ENCODE results near the gene MCC.
A peak's percentile ranks its signal among the peaks of the same experiment; 100 is the strongest.

Gene MCC

GRCh38 chr5:113039934-113040285 is 448.3 kb downstream of the MCC start:
- Mint-ChIP-seq H3K9me3 (no peaks in the 10 kb centered on the region), H3K4me3 (no peak overlapping the region), H3K4me1 (ENCODE audit: low read depth in 2 of 2) (peaks cover 4 to 9% of the 10 kb centered on the region in 2 donors), H3K27ac (no peak overlapping the region), H3K36me3 (ENCODE audit: insufficient read depth) (peaks cover 2% of the 10 kb centered on the region), H3K27me3 (no peaks in the 10 kb centered on the region)
- ATAC-seq (replicated peaks) (no peak), DNase-seq (no peak)

- Mint-ChIP-seq H3K27ac (no peak overlapping the region), H3K4me3 (no peak overlapping the region), H3K4me1 (ENCODE audit: low read depth in 2 of 2) (peaks cover 4 to 9% of the 10 kb centered on the region in 2 donors), H3K27me3 (no peaks in the 10 kb centered on the region), H3K9me3 (no peaks in the 10 kb centered on the region), H3K36me3 (ENCODE audit: insufficient read depth) (peaks cover 2% of the 10 kb centered on the region)
- no peak for DNase-seq
- no peak for ATAC-seq (replicated peaks)
These were observed 448.9 kb downstream of the MCC start for GRCh38 chr5:113039229-113039933.

GRCh38 chr5:113038714-113039113 is 449.5 kb downstream of the MCC start:
- no peaks in the 10 kb centered on the region for H3K27me3 Mint-ChIP-seq
- peaks cover 2% of the 10 kb centered on the region for H3K36me3 Mint-ChIP-seq (ENCODE audit: insufficient read depth)
- H3K27ac Mint-ChIP-seq, result peak overlapping the region in 1 of 2 donors; percentile 5
- no peak overlapping the region for H3K4me3 Mint-ChIP-seq
- no peaks in the 10 kb centered on the region for H3K9me3 Mint-ChIP-seq
- H3K4me1 Mint-ChIP-seq (ENCODE audit: low read depth in 2 of 2), result peaks cover 4 to 9% of the 10 kb centered on the region in 2 donors
- ATAC-seq (replicated peaks) (no peak), DNase-seq (no peak)

- Mint-ChIP-seq H3K36me3 (ENCODE audit: insufficient read depth) (no peaks in the 10 kb centered on the region), H3K4me3 (no peak overlapping the region)
- no peak for ATAC-seq (replicated peaks)
These were observed 450.1 kb downstream of the MCC start for GRCh38 chr5:113038136-113038535.

GRCh38 chr5:113036826-113037225 is 451.4 kb downstream of the MCC start:
- DNase-seq, result no peak
- no peak overlapping the region for H3K4me3 Mint-ChIP-seq
- H3K27me3 Mint-ChIP-seq, result no peaks in the 10 kb centered on the region
- peaks cover 9 to 18% of the 10 kb centered on the region in 2 donors for H3K4me1 Mint-ChIP-seq (ENCODE audit: low read depth in 2 of 2)
- no peaks in the 10 kb centered on the region for H3K36me3 Mint-ChIP-seq (ENCODE audit: insufficient read depth)
- ATAC-seq (replicated peaks), result no peak
- H3K9me3 Mint-ChIP-seq, result no peaks in the 10 kb centered on the region
- no peak overlapping the region for H3K27ac Mint-ChIP-seq

More at GRCh38 chr5:113038136-113038535, 450.1 kb downstream of the MCC start:
- DNase-seq, result no peak
- Mint-ChIP-seq H3K27ac (peak overlapping the region in 1 of 2 donors; percentile 5), H3K27me3 (no peaks in the 10 kb centered on the region), H3K9me3 (no peaks in the 10 kb centered on the region), H3K4me1 (ENCODE audit: low read depth in 2 of 2) (peaks cover 4 to 13% of the 10 kb centered on the region in 2 donors)

- ATAC-seq (replicated peaks), result no peak
- Mint-ChIP-seq H3K27me3 (no peaks in the 10 kb centered on the region), H3K9me3 (no peaks in the 10 kb centered on the region), H3K4me1 (ENCODE audit: low read depth in 2 of 2) (peaks cover 9 to 18% of the 10 kb centered on the region in 2 donors), H3K36me3 (ENCODE audit: insufficient read depth) (no peaks in the 10 kb centered on the region), H3K27ac (no peak overlapping the region), H3K4me3 (no peak overlapping the region)
- DNase-seq, result no peak
These were observed 451.9 kb downstream of the MCC start for GRCh38 chr5:113036321-113036720.

GRCh38 chr5:113035096-113035495 is 453.2 kb downstream of the MCC start:
- no peaks in the 10 kb centered on the region for H3K36me3 Mint-ChIP-seq (ENCODE audit: insufficient read depth)
- no peaks in the 10 kb centered on the region for H3K9me3 Mint-ChIP-seq
- H3K4me3 Mint-ChIP-seq, result no peak overlapping the region
- ATAC-seq (replicated peaks) (no peak), DNase-seq (no peak)
- H3K27me3 Mint-ChIP-seq, result no peaks in the 10 kb centered on the region
- peaks cover 9 to 18% of the 10 kb centered on the region in 2 donors for H3K4me1 Mint-ChIP-seq (ENCODE audit: low read depth in 2 of 2)
- H3K27ac Mint-ChIP-seq, result peak overlapping the region in 1 of 2 donors; percentile 47

GRCh38 chr5:113034182-113034773 is 454.0 kb downstream of the MCC start:
- no peak for DNase-seq
- ATAC-seq (replicated peaks), result no peak
- no peak overlapping the region for H3K27ac Mint-ChIP-seq

GRCh38 chr5:113031557-113031956 is 456.7 kb downstream of the MCC start:
- DNase-seq (no peak), ATAC-seq (replicated peaks) (no peak)
- peaks cover 9 to 18% of the 10 kb centered on the region in 2 donors for H3K4me1 Mint-ChIP-seq (ENCODE audit: low read depth in 2 of 2)
- peak overlapping the region in 1 of 2 donors; percentile 25 for H3K27ac Mint-ChIP-seq
- no peaks in the 10 kb centered on the region for H3K27me3 Mint-ChIP-seq
- H3K4me3 Mint-ChIP-seq, result no peak overlapping the region
- peaks cover 6% of the 10 kb centered on the region for H3K36me3 Mint-ChIP-seq (ENCODE audit: insufficient read depth)
- no peaks in the 10 kb centered on the region for H3K9me3 Mint-ChIP-seq

More at GRCh38 chr5:113034182-113034773, 454.0 kb downstream of the MCC start:
- Mint-ChIP-seq H3K4me1 (ENCODE audit: low read depth in 2 of 2) (peaks cover 9 to 18% of the 10 kb centered on the region in 2 donors), H3K4me3 (no peak overlapping the region), H3K27me3 (no peaks in the 10 kb centered on the region), H3K9me3 (no peaks in the 10 kb centered on the region), H3K36me3 (ENCODE audit: insufficient read depth) (no peaks in the 10 kb centered on the region)

GRCh38 chr5:113031104-113031503 is 457.1 kb downstream of the MCC start:
- Mint-ChIP-seq H3K27me3 (no peaks in the 10 kb centered on the region), H3K4me3 (no peak overlapping the region)

GRCh38 chr5:113029614-113030013 is 458.6 kb downstream of the MCC start:
- no peak overlapping the region for H3K4me3 Mint-ChIP-seq
- H3K27ac Mint-ChIP-seq, result peak overlapping the region in 1 of 2 donors; percentile 23
- ATAC-seq (replicated peaks) (no peak), DNase-seq (no peak)
- H3K9me3 Mint-ChIP-seq, result no peaks in the 10 kb centered on the region
- peaks cover 17% of the 10 kb centered on the region for H3K36me3 Mint-ChIP-seq (ENCODE audit: insufficient read depth)
- H3K27me3 Mint-ChIP-seq, result no peaks in the 10 kb centered on the region
- peaks cover 5 to 8% of the 10 kb centered on the region in 2 donors for H3K4me1 Mint-ChIP-seq (ENCODE audit: low read depth in 2 of 2)

More at GRCh38 chr5:113031104-113031503, 457.1 kb downstream of the MCC start:
- Mint-ChIP-seq H3K4me1 (ENCODE audit: low read depth in 2 of 2) (peaks cover 9 to 18% of the 10 kb centered on the region in 2 donors), H3K27ac (peak overlapping the region in 1 of 2 donors; percentile 25), H3K36me3 (ENCODE audit: insufficient read depth) (peaks cover 9% of the 10 kb centered on the region), H3K9me3 (no peaks in the 10 kb centered on the region)
- no peak for ATAC-seq (replicated peaks)
- DNase-seq, result no peak

GRCh38 chr5:113027431-113027830 is 460.8 kb downstream of the MCC start:
- DNase-seq, result no peak
- Mint-ChIP-seq H3K27me3 (no peaks in the 10 kb centered on the region), H3K4me3 (no peak overlapping the region), H3K4me1 (ENCODE audit: low read depth in 2 of 2) (peaks cover 12 to 15% of the 10 kb centered on the region in 2 donors), H3K36me3 (ENCODE audit: insufficient read depth) (peaks cover 17% of the 10 kb centered on the region), H3K9me3 (no peaks in the 10 kb centered on the region), H3K27ac (no peak overlapping the region)
- ATAC-seq (replicated peaks), result no peak

GRCh38 chr5:113027015-113027414 is 461.2 kb downstream of the MCC start:
- H3K9me3 Mint-ChIP-seq, result no peaks in the 10 kb centered on the region
- no peak overlapping the region for H3K4me3 Mint-ChIP-seq
- H3K36me3 Mint-ChIP-seq (ENCODE audit: insufficient read depth), result peaks cover 17% of the 10 kb centered on the region
- no peak for ATAC-seq (replicated peaks)
- no peak overlapping the region for H3K27ac Mint-ChIP-seq
- H3K27me3 Mint-ChIP-seq, result no peaks in the 10 kb centered on the region
- peaks cover 15 to 17% of the 10 kb centered on the region in 2 donors for H3K4me1 Mint-ChIP-seq (ENCODE audit: low read depth in 2 of 2)
- DNase-seq, result no peak

GRCh38 chr5:113026211-113026610 is 462.0 kb downstream of the MCC start:
- Mint-ChIP-seq H3K36me3 (ENCODE audit: insufficient read depth) (peaks cover 20% of the 10 kb centered on the region), H3K27me3 (no peaks in the 10 kb centered on the region), H3K4me3 (no peak overlapping the region), H3K9me3 (no peaks in the 10 kb centered on the region), H3K27ac (no peak overlapping the region), H3K4me1 (ENCODE audit: low read depth in 2 of 2) (peaks cover 20 to 22% of the 10 kb centered on the region in 2 donors)
- DNase-seq (no peak), ATAC-seq (replicated peaks) (no peak)
